ENCODE data around the gene ZFYVE9. TPM values are rescaled to one million over a fixed set of nuclear protein-coding genes. Genes with fewer than 3 reads are reported as not detected.

Gene ZFYVE9
- total and polyA plus RNA-seq, 2 of the 13 experiments (the other 11 are each of a cell fraction or from before 2014, with no cell fraction given) = 9.2 to 19.8 TPM

- TF ChIP-seq TFAP4 (IDR thresholded peaks at IDR 0.05; ENCODE audit: borderline replicate concordance, low read depth) = peak; percentile 49; the same call in 1 of the 2 replicates
- no peak for TF ChIP-seq THYN1 (CRISPR knock-in tag; IDR thresholded peaks at IDR 0.05; ENCODE audit: borderline replicate concordance, low read depth)
- TF ChIP-seq HOXA5 (CRISPR knock-in tag; IDR thresholded peaks at IDR 0.05) = no peak
- TF ChIP-seq ZKSCAN1 (IDR thresholded peaks at IDR 0.05; ENCODE audit: low read length) = no peak
- peak; percentile 69 for TF ChIP-seq ARID4A (CRISPR knock-in tag; IDR thresholded peaks at IDR 0.05; ENCODE audit: borderline replicate concordance)
- TF ChIP-seq ZFP41 (CRISPR knock-in tag; IDR thresholded peaks at IDR 0.05; ENCODE audit: borderline replicate concordance) = no peak
- peak; percentile 41; the same call in 1 of the 2 replicates for TF ChIP-seq IRF2 (CRISPR knock-in tag; IDR thresholded peaks at IDR 0.05)
- no peak for TF ChIP-seq THAP7 (CRISPR knock-in tag; IDR thresholded peaks at IDR 0.05)
- peak; percentile 49; the same call in 1 of the 2 replicates for TF ChIP-seq ZC3H13 (CRISPR knock-in tag; IDR thresholded peaks at IDR 0.05)
- no peak for TF ChIP-seq SOX13 (IDR thresholded peaks at IDR 0.05)
- TF ChIP-seq SOX13 (CRISPR knock-in tag; conservative IDR thresholded peaks at IDR 0.05 in 1 of 2, IDR thresholded peaks at IDR 0.05 in 1 of 2) = no peak
- no peak for TF ChIP-seq ZBTB43 (CRISPR knock-in tag; conservative IDR thresholded peaks at IDR 0.05)
- TF ChIP-seq PRDM4 (CRISPR knock-in tag; IDR thresholded peaks at IDR 0.05; ENCODE audit: borderline replicate concordance) = no peak
- no peak for TF ChIP-seq ZNF740 (CRISPR knock-in tag; IDR thresholded peaks at IDR 0.05)
- TF ChIP-seq DBP (CRISPR knock-in tag; IDR thresholded peaks at IDR 0.05; ENCODE audit: not compliant biosample characterization) = no peak
- no peak for TF ChIP-seq ZNF879 (CRISPR knock-in tag; IDR thresholded peaks at IDR 0.05)
- TF ChIP-seq TBX2 (CRISPR knock-in tag; IDR thresholded peaks at IDR 0.05; ENCODE audit: borderline replicate concordance) = no peak; the same call in 1 of the 2 replicates
These were observed 226.7 kb downstream of the ZFYVE9 start (continued) for GRCh38 chr1:52368383-52369172.

Measured in HepG2 (cell line).